ACC112 (cell line): ENCODE measurements around the gene PRCD.

Experiments
- H2AFZ ChIP-seq: fragments of 200-600 bp; sonication (generic); one replicate; pipeline ENCODE4 v1.6.0; 2017; ENCODE audit warnings: antibody characterized with exemption, low read length; ENCODE audit not compliant: unreplicated experiment
- H3K27ac ChIP-seq: fragments of 200-600 bp; sonication (generic); 2 replicates; pipeline ENCODE4 v1.5.1; 2014; ENCODE audit warnings: low read depth, mild to moderate bottlenecking, antibody characterized with exemption, low read length, moderate library complexity
- H3K27me3 ChIP-seq: fragments of 200-600 bp; sonication (generic); 2 replicates; pipeline ENCODE4 v1.6.1; 2014; ENCODE audit warnings: mild to moderate bottlenecking, antibody characterized with exemption, low read length, moderate library complexity, mixed read lengths; ENCODE audit not compliant: insufficient read depth
- H3K36me3 ChIP-seq: fragments of 200-600 bp; sonication (generic); 2 replicates; pipeline ENCODE4 v1.6.1; 2016; ENCODE audit warnings: mild to moderate bottlenecking, antibody characterized with exemption, low read length, moderate library complexity, mixed read lengths; ENCODE audit not compliant: insufficient read depth
- H3K4me1 ChIP-seq: fragments of 200-600 bp; sonication (generic); one replicate; pipeline ENCODE4 v1.6.1; 2016; ENCODE audit warnings: low read length, mixed read lengths; ENCODE audit not compliant: insufficient read depth, unreplicated experiment, control insufficient read depth
- H3K4me3 ChIP-seq: fragments of 200-600 bp; sonication (generic); 2 replicates; pipeline ENCODE4 v1.5.1; 2014; ENCODE audit warnings: mild to moderate bottlenecking, low read depth, low read length
- H3K79me2 ChIP-seq: fragments of 200-600 bp; sonication (generic); one replicate; pipeline ENCODE4 v1.6.0; 2016; ENCODE audit warnings: low read length; ENCODE audit not compliant: control insufficient read depth, unreplicated experiment, insufficient read depth

Gene PRCD

DNA sequence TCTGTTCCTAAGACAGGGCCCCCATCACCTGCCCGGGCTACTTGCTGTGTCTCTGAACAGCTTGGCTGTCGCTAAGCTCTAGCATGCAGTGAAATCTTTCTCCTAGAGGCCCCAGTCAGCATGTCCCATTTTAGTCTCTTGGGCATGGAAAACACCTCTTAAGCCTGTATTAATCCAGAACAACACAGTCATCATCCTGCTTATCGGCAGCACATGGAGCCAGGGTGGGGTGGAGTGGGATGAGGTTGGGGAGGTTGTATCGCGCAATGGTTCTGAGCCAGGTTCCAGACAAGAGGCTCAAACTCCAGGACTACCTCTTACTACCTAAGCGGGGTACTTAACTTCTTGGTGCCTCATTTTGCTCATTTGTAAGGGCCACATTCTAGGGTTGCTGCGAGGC lies 38.0 kb downstream of the PRCD start:
- H3K27ac ChIP-seq, result no peak overlapping the region
- no peaks in the 10 kb centered on the region for H3K36me3 ChIP-seq
- no peaks in the 10 kb centered on the region for H3K79me2 ChIP-seq
- no peak overlapping the region for H2AFZ ChIP-seq
- no peak overlapping the region for H3K4me3 ChIP-seq
- H3K4me1 ChIP-seq, result peaks cover 4% of the 10 kb centered on the region
- no peaks in the 10 kb centered on the region for H3K27me3 ChIP-seq

DNA sequence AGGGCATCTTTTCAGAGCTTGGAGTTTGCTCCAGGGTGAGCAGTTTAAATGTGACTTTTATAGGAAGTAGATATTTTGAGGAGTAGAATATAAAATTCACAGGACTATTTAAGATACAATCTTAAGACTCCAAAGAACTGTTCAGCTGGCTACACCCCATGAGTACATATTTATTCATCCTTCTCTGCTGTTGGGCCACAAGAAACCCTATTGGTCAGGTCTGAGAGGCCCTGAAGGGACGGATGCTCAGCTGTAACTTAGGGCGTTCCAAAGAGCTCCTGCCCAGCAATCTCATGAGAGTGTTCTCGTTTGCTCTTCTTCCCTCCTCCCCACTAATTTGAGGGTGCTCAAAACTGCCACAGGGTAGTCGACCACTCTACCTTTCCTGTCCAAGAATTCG lies 38.5 kb downstream of the PRCD start:
- H2AFZ ChIP-seq, result no peak overlapping the region
- no peak overlapping the region for H3K27ac ChIP-seq
- no peak overlapping the region for H3K4me3 ChIP-seq
- H3K27me3 ChIP-seq, result no peaks in the 10 kb centered on the region
- H3K79me2 ChIP-seq, result no peaks in the 10 kb centered on the region
- H3K36me3 ChIP-seq, result no peaks in the 10 kb centered on the region
- H3K4me1 ChIP-seq, result peaks cover 4% of the 10 kb centered on the region

DNA sequence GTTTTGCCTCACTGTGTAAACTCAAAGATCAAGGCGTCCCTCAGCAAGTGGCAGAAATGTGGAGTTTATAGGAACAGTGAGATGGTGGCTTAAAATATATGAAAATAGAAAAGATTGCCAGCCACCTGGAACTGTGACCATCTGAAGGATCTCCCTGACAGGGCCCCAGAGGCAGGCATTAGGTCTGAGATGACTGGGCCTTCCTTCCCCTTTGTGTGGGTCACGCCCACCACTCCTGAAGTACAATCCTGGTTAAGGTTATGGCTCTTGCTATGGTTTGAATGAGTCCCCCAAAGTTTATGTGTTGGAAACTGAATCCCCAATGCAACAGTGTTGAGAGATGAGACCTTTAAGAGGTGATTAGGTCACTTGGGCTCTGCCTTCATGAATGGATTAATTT lies 39.4 kb downstream of the PRCD start:
- H3K4me1 ChIP-seq, result peaks cover 4% of the 10 kb centered on the region
- no peak overlapping the region for H3K27ac ChIP-seq
- H3K79me2 ChIP-seq, result no peaks in the 10 kb centered on the region

DNA sequence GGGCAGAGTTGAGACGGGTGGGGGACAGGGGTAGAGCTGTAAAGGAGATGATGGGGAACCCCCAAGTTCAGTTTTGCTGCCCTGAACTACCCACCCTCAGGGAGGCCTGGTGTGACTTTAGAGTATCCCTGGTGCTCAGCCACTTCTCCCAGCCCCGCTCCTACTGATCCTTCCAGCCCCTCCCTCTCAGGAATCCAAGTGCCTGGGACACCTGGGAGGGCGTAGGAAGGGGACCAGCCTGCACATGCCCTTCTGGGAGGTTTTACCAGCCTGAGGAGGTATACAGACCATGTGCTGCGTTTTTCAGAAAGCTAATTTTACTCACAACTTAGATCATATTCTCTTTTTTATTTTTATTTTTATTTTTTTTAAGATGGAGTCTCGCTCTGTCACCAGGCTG lies 41.7 kb downstream of the PRCD start:
- Histone ChIP-seq H2AFZ (no peak overlapping the region), H3K27me3 (peaks cover 20% of the 10 kb centered on the region; the same call in 1 of the 2 replicates), H3K27ac (no peak overlapping the region), H3K79me2 (no peaks in the 10 kb centered on the region), H3K4me1 (peaks cover 4% of the 10 kb centered on the region), H3K4me3 (no peak overlapping the region), H3K36me3 (no peaks in the 10 kb centered on the region)

More for the DNA sequence above, 39.4 kb downstream of the PRCD start:
- Histone ChIP-seq H3K27me3 (peaks cover under 1% of the 10 kb centered on the region; the same call in 1 of the 2 replicates), H3K36me3 (no peaks in the 10 kb centered on the region), H3K4me3 (no peak overlapping the region), H2AFZ (no peak overlapping the region)

DNA sequence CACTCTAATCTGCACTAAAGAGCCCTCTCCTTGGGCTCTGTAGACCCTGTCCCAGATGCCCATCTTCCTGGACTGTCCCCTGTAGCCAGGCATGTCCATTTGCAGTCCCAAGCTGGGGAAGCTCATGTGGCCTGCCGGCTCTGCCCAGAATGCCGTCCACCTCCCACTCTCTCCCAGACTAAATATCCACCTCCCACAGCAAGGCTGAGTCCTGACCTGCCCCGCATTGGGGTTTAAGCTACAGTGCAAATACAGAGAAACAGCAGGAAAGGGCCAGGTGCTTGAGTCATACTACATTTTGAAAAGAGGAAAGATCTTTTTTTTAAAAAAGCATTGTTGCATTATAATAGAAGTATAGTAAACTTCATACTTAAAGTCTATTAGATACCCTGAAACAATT lies 42.8 kb downstream of the PRCD start:
- H3K27ac ChIP-seq, result no peak overlapping the region
- no peaks in the 10 kb centered on the region for H3K36me3 ChIP-seq
- H3K79me2 ChIP-seq, result no peaks in the 10 kb centered on the region
- H3K27me3 ChIP-seq, result peaks cover 28% of the 10 kb centered on the region
- H3K4me3 ChIP-seq, result no peak overlapping the region
- H2AFZ ChIP-seq, result no peak overlapping the region
- peaks cover 4% of the 10 kb centered on the region for H3K4me1 ChIP-seq

DNA sequence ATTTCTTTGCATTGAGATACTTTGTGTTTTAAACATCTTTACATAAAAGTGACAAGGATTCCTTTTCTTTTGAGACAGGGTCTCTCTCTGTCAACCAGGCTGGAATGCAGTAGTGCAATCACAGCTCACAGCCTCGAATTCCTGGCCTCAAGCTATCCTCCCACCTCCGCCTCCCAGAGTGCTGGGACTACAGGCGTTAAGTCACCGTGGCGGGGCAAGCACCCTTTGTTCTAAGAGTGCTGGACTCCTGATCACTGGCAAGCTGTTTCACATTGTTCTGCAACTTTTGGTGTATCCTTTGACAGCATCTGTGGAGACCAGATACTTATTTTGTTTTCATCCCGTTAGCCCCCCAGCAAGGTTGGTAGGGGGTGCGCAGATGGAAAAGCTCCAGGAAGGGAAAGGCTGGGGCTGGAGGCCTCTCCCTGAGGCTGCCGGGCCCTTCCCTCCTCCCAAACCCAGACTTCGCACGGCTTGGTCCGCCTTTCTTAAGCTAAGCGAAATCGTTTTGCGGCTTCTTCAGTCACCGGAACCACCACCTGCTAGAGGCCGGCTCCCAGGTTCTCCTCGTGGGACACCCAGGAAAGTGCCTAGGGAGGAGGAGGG lies 44.7 kb downstream of the PRCD start:
- Histone ChIP-seq H2AFZ (no peak overlapping the region), H3K27ac (no peak overlapping the region), H3K4me3 (peak overlapping the region; percentile 71), H3K27me3 (peaks cover 28% of the 10 kb centered on the region), H3K4me1 (peaks cover 4% of the 10 kb centered on the region), H3K36me3 (no peaks in the 10 kb centered on the region), H3K79me2 (no peaks in the 10 kb centered on the region)

DNA sequence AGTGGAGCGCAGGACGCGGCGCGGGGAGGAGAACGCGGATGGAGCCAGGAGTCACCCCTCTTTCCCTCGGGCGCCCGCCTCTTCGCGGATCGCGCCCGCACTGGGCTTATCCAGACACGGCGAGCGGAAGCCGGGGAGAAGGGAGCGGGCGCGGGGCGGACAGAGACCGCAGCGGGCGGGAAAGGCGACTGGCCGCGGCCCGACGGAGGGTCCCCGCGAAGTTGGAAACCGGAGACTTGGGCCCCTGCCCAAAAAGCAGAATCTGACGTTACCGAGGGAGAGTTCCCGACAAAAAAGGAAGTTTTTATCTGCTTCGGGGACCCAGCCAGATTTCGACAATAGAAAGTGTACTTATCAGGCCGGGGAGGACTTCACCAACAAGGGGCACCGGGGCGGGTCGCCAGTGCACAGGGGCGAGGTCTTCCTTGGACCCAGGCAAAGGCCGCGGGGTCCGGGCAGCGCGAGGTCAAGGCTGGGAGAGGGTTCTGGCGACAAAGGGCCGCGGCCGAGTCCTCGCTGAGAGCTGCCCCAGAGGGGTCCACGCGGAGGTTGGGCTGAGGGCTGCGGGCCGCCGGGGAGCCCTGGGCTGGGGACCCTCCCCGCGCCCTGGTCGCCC lies 45.3 kb downstream of the PRCD start:
- Histone ChIP-seq H3K36me3 (no peaks in the 10 kb centered on the region), H3K79me2 (no peaks in the 10 kb centered on the region), H3K4me3 (peak overlapping the region; percentile 71), H3K27me3 (peaks cover 28% of the 10 kb centered on the region), H3K27ac (no peak overlapping the region), H2AFZ (peak overlapping the region; percentile 11), H3K4me1 (peaks cover 4% of the 10 kb centered on the region)

DNA sequence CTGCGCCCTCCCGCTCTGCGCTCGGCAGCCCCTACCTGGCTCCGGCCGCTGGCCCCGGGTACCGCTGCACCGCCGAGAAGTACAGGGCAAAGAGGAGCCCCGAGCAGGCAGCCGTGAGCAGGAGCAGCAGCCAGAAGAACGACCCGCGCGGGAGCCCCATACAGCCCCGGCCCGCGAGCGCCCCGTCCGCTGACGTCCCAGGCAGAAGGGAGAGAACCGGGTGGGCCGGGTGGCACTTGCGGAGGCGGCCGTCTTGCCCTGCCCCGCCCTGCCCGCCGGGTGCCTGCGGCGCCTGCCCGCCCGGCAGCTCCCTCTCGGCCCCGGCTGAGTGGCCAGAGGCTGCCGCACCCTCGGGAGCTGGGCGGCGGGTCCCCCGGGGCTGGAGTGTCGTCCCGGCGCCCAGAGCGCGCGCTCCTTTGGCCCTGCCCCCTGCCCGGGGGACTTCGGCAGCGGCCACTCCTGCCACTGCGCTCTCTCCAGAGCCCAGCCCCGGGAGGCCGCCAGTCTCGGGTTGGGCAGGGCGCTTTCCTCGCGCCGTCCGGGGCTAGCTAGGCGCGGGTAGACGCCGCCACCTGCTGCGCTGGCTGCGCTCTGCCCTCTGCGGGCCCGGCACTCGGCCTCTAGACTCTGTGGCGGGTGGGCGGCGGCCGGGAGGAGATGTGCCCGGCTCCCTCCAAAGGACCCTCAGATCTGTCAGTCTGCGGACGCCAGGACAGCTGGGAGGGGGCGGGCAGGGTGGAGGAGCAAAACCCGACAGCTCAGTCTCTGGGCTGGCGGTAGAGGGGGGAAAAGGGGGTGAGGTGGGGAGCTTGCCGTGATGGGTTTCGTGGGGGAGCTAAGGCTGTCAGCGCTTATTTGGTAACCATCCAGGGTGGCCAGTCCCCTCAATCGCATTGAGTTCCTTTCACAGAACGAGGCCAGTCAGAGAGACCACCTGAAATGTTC lies 46.1 kb downstream of the PRCD start, which contains the start of gene ST6GALNAC2:
TSS of gene ST6GALNAC2 (minus strand) at position 212 of the 945 bp plus-strand sequence. CDS start at position 160, 52 bp downstream.
- H3K27me3 ChIP-seq, result peaks cover 28% of the 10 kb centered on the region
- H3K4me1 ChIP-seq, result peaks cover under 1% of the 10 kb centered on the region
- H3K4me3 ChIP-seq, result peak within 1 kb of the TSS; percentile 71
- H3K79me2 ChIP-seq, result no peaks in the 10 kb centered on the region
- H3K36me3 ChIP-seq, result no peaks in the 10 kb centered on the region
- no peak within 1 kb of the TSS for H3K27ac ChIP-seq
- H2AFZ ChIP-seq, result peak within 1 kb of the TSS; percentile 11

DNA sequence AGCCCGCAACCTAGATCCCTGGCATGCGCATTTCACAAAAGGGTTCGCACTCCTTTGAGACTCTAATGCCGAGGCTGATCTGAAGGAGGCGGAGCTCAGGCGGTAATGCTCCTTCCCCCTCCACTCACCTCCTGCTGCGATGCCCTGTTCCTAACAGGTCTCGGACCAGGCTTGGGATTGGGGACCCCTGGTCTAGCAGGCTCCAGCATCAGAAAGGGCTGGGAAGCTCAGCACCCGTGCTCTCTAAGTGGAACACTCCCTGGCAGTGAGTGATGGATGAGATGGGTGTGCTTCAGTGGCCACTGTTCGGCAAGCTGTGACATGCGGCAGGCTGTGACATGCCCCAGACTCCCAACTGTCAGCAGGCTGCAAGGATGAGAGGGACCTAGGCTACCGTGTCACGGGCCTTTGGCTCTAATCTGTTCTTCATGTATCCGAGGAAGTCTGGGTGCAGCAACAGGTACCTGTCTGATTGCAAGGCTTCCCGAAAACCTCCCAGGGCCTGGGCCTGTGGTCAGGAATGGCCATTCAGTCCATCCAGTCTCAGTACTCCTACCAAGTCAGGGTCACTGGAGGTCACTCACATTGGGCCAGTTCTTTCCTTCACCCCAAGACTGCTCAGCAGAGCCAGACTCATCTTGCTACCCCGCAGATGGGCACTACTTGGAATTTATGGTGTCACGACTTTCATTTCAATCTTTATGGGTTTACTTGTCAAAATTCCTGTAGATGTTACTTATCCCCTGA lies 47.1 kb downstream of the PRCD start:
- H3K4me1 ChIP-seq, result no peaks in the 10 kb centered on the region
- H3K79me2 ChIP-seq, result no peaks in the 10 kb centered on the region
- no peak overlapping the region for H2AFZ ChIP-seq
- no peak overlapping the region for H3K4me3 ChIP-seq
- no peaks in the 10 kb centered on the region for H3K36me3 ChIP-seq
- no peak overlapping the region for H3K27ac ChIP-seq
- peaks cover 28% of the 10 kb centered on the region for H3K27me3 ChIP-seq

DNA sequence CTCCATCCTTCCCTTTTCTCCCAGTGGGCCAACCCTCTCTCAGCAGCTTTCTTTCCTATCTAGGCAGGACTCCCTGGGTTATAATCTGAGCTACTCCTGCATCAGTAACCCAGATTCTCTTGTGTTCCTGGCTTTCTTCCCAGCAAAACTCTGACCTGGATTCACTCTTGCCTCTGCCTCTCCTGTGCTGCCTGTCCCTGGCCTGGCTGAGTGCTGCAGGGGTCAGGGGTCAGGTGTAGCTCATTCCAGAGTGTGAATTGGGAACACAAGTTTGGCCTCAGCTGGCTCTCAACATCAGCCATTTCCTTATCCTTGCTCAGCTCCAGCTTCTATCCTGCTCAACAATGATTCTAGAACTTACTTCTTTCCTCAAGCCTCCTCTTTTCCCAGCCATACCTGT lies 48.3 kb downstream of the PRCD start:
- H3K27ac ChIP-seq, result no peak overlapping the region
- H3K27me3 ChIP-seq, result peaks cover 28% of the 10 kb centered on the region
- no peak overlapping the region for H2AFZ ChIP-seq
- H3K36me3 ChIP-seq, result no peaks in the 10 kb centered on the region
- H3K4me1 ChIP-seq, result no peaks in the 10 kb centered on the region
- no peak overlapping the region for H3K4me3 ChIP-seq
- H3K79me2 ChIP-seq, result no peaks in the 10 kb centered on the region
